Hepatocyte (in vitro differentiated cells): ENCODE data around the gene FBXL13.

Experiments
- EZH2 ChIP-seq: fragments of 200-600 bp; sonication (generic); IDR thresholded peaks from 2 replicates; pipeline ENCODE4 v1.6.1; 2016; ENCODE audit warnings: antibody characterized with exemption, mild to moderate bottlenecking, borderline replicate concordance
- EZH2phosphoT487 ChIP-seq: fragments of 200-600 bp; sonication (generic); IDR thresholded peaks from one replicate; pipeline ENCODE4 v1.6.1; 2018; ENCODE audit warnings: antibody characterized with exemption, mild to moderate bottlenecking, low read depth, moderate library complexity; ENCODE audit not compliant: unreplicated experiment, severe bottlenecking
- TF ChIP-seq, protein P1 (sequence below): fragments of 200-600 bp; sonication (generic); IDR thresholded peaks from 2 replicates; pipeline ENCODE4 v1.5.1; 2016; ENCODE audit warnings: antibody characterized with exemption, mild to moderate bottlenecking; ENCODE audit not compliant: poor library complexity

DNA sequence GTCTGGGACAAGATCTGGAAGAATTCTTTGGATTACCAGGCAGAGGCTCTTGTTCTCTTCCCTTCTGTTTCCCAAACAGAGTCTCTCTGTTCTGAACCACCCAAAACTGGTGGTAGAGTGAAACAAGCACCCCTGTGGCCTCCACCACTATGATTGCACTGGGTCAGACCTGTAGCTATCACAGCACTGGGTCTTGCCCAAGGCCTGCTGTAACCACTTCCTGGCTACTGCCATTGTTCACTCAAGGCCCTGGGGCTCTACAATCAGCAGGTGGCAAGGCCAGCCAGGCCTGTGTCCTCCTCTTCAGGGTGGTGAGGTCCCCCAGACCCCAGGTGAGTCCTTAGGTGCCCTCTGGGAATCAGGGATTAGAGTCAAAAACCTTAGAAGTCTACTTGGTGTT, 165.9 kb downstream of the FBXL13 start:
- TF ChIP-seq, protein P1, sequence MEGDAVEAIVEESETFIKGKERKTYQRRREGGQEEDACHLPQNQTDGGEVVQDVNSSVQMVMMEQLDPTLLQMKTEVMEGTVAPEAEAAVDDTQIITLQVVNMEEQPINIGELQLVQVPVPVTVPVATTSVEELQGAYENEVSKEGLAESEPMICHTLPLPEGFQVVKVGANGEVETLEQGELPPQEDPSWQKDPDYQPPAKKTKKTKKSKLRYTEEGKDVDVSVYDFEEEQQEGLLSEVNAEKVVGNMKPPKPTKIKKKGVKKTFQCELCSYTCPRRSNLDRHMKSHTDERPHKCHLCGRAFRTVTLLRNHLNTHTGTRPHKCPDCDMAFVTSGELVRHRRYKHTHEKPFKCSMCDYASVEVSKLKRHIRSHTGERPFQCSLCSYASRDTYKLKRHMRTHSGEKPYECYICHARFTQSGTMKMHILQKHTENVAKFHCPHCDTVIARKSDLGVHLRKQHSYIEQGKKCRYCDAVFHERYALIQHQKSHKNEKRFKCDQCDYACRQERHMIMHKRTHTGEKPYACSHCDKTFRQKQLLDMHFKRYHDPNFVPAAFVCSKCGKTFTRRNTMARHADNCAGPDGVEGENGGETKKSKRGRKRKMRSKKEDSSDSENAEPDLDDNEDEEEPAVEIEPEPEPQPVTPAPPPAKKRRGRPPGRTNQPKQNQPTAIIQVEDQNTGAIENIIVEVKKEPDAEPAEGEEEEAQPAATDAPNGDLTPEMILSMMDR, result no peak
- TF ChIP-seq EZH2phosphoT487 (no peak), EZH2 (no peak)
